GM23338 (cell line): ENCODE measurements around the gene TCIRG1. TPM values are rescaled to one million over a fixed set of nuclear protein-coding genes. Genes with fewer than 3 reads are reported as not detected.

Experiments used
- ATAC-seq: fragments of 200-7000 bp; cut with Tn5 transposase; 3 replicates; pipeline ENCODE4 v1.9.1; 2020
- DNase-seq: peaks from one replicate; pipeline ENCODE4 v3.0.0-alpha.2; 2015; ENCODE audit warnings: low spot score
- H2AFZ ChIP-seq: fragments of 200-600 bp; sonication (generic); 2 replicates; pipeline ENCODE4 v1.8.0; 2016; ENCODE audit warnings: antibody characterized with exemption, mild to moderate bottlenecking, moderate library complexity
- H3F3A ChIP-seq: fragments of 200-600 bp; sonication (generic); replicated peaks from 2 replicates; pipeline ENCODE4 v1.8.0; 2017; ENCODE audit warnings: antibody characterized with exemption, mixed run types, low read depth
- H3K27ac ChIP-seq: fragments of 200-600 bp; sonication (generic); 2 replicates; pipeline ENCODE4 v1.6.1; 2016; ENCODE audit warnings: low read depth
- H3K27me3 ChIP-seq: fragments of 200-600 bp; sonication (generic); 2 replicates; pipeline ENCODE4 v1.8.0; 2016; ENCODE audit warnings: mild to moderate bottlenecking, mixed run types, moderate library complexity; ENCODE audit not compliant: insufficient read depth
- H3K36me3 ChIP-seq: fragments of 200-600 bp; sonication (generic); 2 replicates; pipeline ENCODE4 v1.8.0; 2016; ENCODE audit warnings: mild to moderate bottlenecking; ENCODE audit not compliant: insufficient read depth
- H3K4me1 ChIP-seq: fragments of 200-600 bp; sonication (generic); 2 replicates; pipeline ENCODE4 v1.8.0; 2016; ENCODE audit warnings: mild to moderate bottlenecking, moderate library complexity; ENCODE audit not compliant: insufficient read depth
- H3K4me2 ChIP-seq: fragments of 200-600 bp; sonication (generic); 2 replicates; pipeline ENCODE4 v1.7.1; 2017; ENCODE audit warnings: mixed run types
- H3K4me3 ChIP-seq: fragments of 200-600 bp; sonication (generic); 2 replicates; pipeline ENCODE4 v1.6.1; 2016; ENCODE audit warnings: mixed run types
- H3K79me2 ChIP-seq: fragments of 200-600 bp; sonication (generic); replicated peaks from 2 replicates; pipeline ENCODE4 v1.8.0; 2017; ENCODE audit warnings: mild to moderate bottlenecking; ENCODE audit not compliant: insufficient read depth
- H3K9me2 ChIP-seq: fragments of 200-600 bp; sonication (generic); 2 replicates; pipeline ENCODE4 v1.8.0; 2017; ENCODE audit not compliant: insufficient read depth
- H4K20me1 ChIP-seq: fragments of 200-600 bp; sonication (generic); replicated peaks from 2 replicates; pipeline ENCODE4 v1.8.0; 2017; ENCODE audit warnings: mild to moderate bottlenecking; ENCODE audit not compliant: insufficient read depth
- H3K27ac Mint-ChIP-seq: 2 replicates; pipeline ENCODE4 v1.8.0; 2020; ENCODE audit warnings: inconsistent platforms, mild to moderate bottlenecking, moderate library complexity, mixed read lengths
- H3K27me3 Mint-ChIP-seq: 3 replicates; pipeline ENCODE4 v1.8.0; 2022; ENCODE audit warnings: low read depth, mild to moderate bottlenecking, moderate library complexity, mixed read lengths, inconsistent platforms; ENCODE audit not compliant: insufficient read depth, poor library complexity
- H3K36me3 Mint-ChIP-seq: 3 replicates; pipeline ENCODE4 v1.8.0; 2021; ENCODE audit warnings: low read depth, mild to moderate bottlenecking, inconsistent platforms, moderate library complexity, mixed read lengths
- H3K4me1 Mint-ChIP-seq: 3 replicates; pipeline ENCODE4 v1.8.0; 2020; ENCODE audit warnings: mild to moderate bottlenecking, inconsistent platforms, mixed read lengths
- H3K4me3 Mint-ChIP-seq: 3 replicates; pipeline ENCODE4 v1.8.0; 2021; ENCODE audit warnings: moderate library complexity, mild to moderate bottlenecking, inconsistent platforms, mixed read lengths
- H3K9me3 Mint-ChIP-seq: 3 replicates; pipeline ENCODE4 v1.8.0; 2020; ENCODE audit warnings: moderate library complexity, mild to moderate bottlenecking, inconsistent platforms, mixed read lengths
- CREB1 ChIP-seq: fragments of 250-450 bp; sonication (Bioruptor Pico); IDR thresholded peaks from 2 replicates; pipeline ENCODE4 v1.5.0; 2020; ENCODE audit warnings: low read depth, mild to moderate bottlenecking, moderate library complexity
- ETS1 ChIP-seq: IDR thresholded peaks from 2 replicates; pipeline ENCODE4 v1.6.1; 2016; ENCODE audit warnings: antibody characterized with exemption
- JUNB ChIP-seq: IDR thresholded peaks from one replicate; pipeline ENCODE4 v1.6.1; 2016; ENCODE audit warnings: antibody characterized with exemption; ENCODE audit not compliant: unreplicated experiment
- NANOG ChIP-seq: IDR thresholded peaks from 2 replicates; pipeline ENCODE4 v1.6.1; 2016; ENCODE audit warnings: antibody characterized with exemption, borderline replicate concordance
- REST ChIP-seq: IDR thresholded peaks from one replicate; pipeline ENCODE4 v1.6.1; 2018; ENCODE audit warnings: antibody characterized with exemption; ENCODE audit not compliant: unreplicated experiment
- STAT1 ChIP-seq: IDR thresholded peaks from one replicate; pipeline ENCODE4 v1.6.1; 2016; ENCODE audit warnings: antibody characterized with exemption; ENCODE audit not compliant: unreplicated experiment
- ZNF114 ChIP-seq: fragments of 250-450 bp; sonication (Bioruptor Pico); IDR thresholded peaks from 2 replicates; pipeline ENCODE4 v1.5.0; 2020; ENCODE audit warnings: mild to moderate bottlenecking, moderate library complexity
- ZNF331 ChIP-seq: fragments of 250-450 bp; sonication (Bioruptor Pico); IDR thresholded peaks from 2 replicates; pipeline ENCODE4 v1.5.0; 2020; ENCODE audit warnings: low read depth, mild to moderate bottlenecking, moderate library complexity
- ZNF462 ChIP-seq: fragments of 250-450 bp; sonication (Bioruptor Pico); IDR thresholded peaks from 2 replicates; pipeline ENCODE4 v1.5.0; 2020; ENCODE audit warnings: mild to moderate bottlenecking, moderate library complexity
- polyA plus RNA-seq: library from polyadenylated mRNA; unstranded; fragments of >200 nt; fragmentation: Nextera tagmentation; extraction: Ambion mirVana; gene quantifications from 2 replicates; pipeline ENCODE4 v1.2.1, GENCODE V29; 2016
- total RNA-seq: library from RNA; depleted of rRNA; stranded (reverse); fragments of >200 nt; shearing (Covaris generic); gene quantifications from 2 replicates; pipeline ENCODE4 v1.2.3, GENCODE V29; 2014

Gene TCIRG1
- total and polyA plus RNA-seq, 2 experiments from 2014 or later = 20.4 to 40.4 TPM

- H3K36me3 ChIP-seq = no peaks in the 10 kb centered on the region
- no peaks in the 10 kb centered on the region for H3K9me2 ChIP-seq
- ATAC-seq = no peak
- no peaks in the 10 kb centered on the region for H3K79me2 ChIP-seq
- DNase-seq = no peak
- Mint-ChIP-seq H3K4me3 (no peak overlapping the region), H3K27me3 (peaks cover 7% of the 10 kb centered on the region), H3K9me3 (no peaks in the 10 kb centered on the region), H3K27ac (no peak overlapping the region), H3K4me1 (peaks cover 23% of the 10 kb centered on the region), H3K36me3 (no peaks in the 10 kb centered on the region)
- H2AFZ ChIP-seq = peak overlapping the region; percentile 63; the same call in 1 of the 2 replicates
- H3F3A ChIP-seq = 0 out of 2 replicates have a peak, but pooled peaks cover 4% of the 10 kb centered on the region
- no peak overlapping the region for H3K27ac ChIP-seq
- H3K27me3 ChIP-seq = no peaks in the 10 kb centered on the region
- TF ChIP-seq CREB1 (no peak), REST (no peak), JUNB (no peak), ZNF462 (CRISPR knock-in tag) (no peak), NANOG (no peak), ETS1 (no peak), ZNF331 (no peak), ZNF114 (CRISPR knock-in tag) (no peak), STAT1 (no peak)
- H4K20me1 ChIP-seq = no peaks in the 10 kb centered on the region
- no peak overlapping the region for H3K4me2 ChIP-seq
- no peak overlapping the region for H3K4me3 ChIP-seq
- H3K4me1 ChIP-seq = peaks cover 12% of the 10 kb centered on the region
These were observed 27.5 kb upstream of the TCIRG1 start for GRCh38 chr11:68011051-68011943.
